A549 (cell line): ENCODE results near the gene MT1E.

Source experiments
- CEBPB ChIP-seq, 2 experiments: fragments of >200 bp in 1 of 2; sonication (Bioruptor Twin) in 1 of 2; formaldehyde crosslinking in 1 of 2; IDR thresholded peaks; 2 replicates each; pipeline ENCODE4 v1.6.1; 2012 to 2016
- CTCF ChIP-seq: fragments of >200 bp; sonication (Bioruptor Twin); formaldehyde crosslinking; IDR thresholded peaks from 3 replicates; pipeline ENCODE4 v1.5.1; 2016
- EP300 ChIP-seq, 2 experiments: fragments of >200 bp; sonication (Bioruptor Twin); formaldehyde crosslinking; IDR thresholded peaks; 2 replicates in 1 of 2; 3 replicates in 1 of 2; pipeline ENCODE4 v1.6.1; 2016 to 2017
- HOXA7 ChIP-seq: fragments of 250-450 bp; sonication (Bioruptor Pico); IDR thresholded peaks from 2 replicates; pipeline ENCODE4 v1.5.0; 2020; ENCODE audit warnings: mild to moderate bottlenecking, moderate library complexity
- MYC ChIP-seq: IDR thresholded peaks from 2 replicates; pipeline ENCODE4 v1.6.1; 2012; ENCODE audit warnings: mild to moderate bottlenecking, inconsistent platforms, low read length, improper control_type of control experiment, borderline replicate concordance
- NR3C1 ChIP-seq: fragments of >200 bp; sonication (Bioruptor Twin); formaldehyde crosslinking; IDR thresholded peaks from 3 replicates; pipeline ENCODE4 v1.6.1; 2017
- PHF8 ChIP-seq: fragments of 200-600 bp; sonication (generic); IDR thresholded peaks from 2 replicates; pipeline ENCODE4 v1.6.1; 2016; ENCODE audit warnings: low read depth, mild to moderate bottlenecking, antibody characterized with exemption, moderate library complexity, borderline replicate concordance
- POLR2A ChIP-seq: IDR thresholded peaks from 2 replicates; pipeline ENCODE4 v1.6.1; 2012; ENCODE audit warnings: mild to moderate bottlenecking, low read length
- POLR2AphosphoS2 ChIP-seq: conservative IDR thresholded peaks from 2 replicates; pipeline ENCODE4 v1.6.1; 2012; ENCODE audit warnings: low read length, improper control_type of control experiment, inconsistent platforms
- RAD21 ChIP-seq, 2 experiments: fragments of >200 bp in 1 of 2; sonication (Bioruptor Twin) in 1 of 2; formaldehyde crosslinking in 1 of 2; IDR thresholded peaks in 1 of 2; conservative IDR thresholded peaks in 1 of 2; 2 replicates in 1 of 2; 3 replicates in 1 of 2; pipeline ENCODE4 v1.6.1; 2012 to 2018; ENCODE audit warnings: inconsistent platforms in 1 of 2
- RFX5 ChIP-seq: fragments of 450-650 bp; IDR thresholded peaks from 2 replicates; pipeline ENCODE4 v1.7.1; 2014; ENCODE audit warnings: antibody characterized with exemption, mild to moderate bottlenecking, moderate library complexity
- TF ChIP-seq, protein P1 (sequence below): fragments of 150-350 bp; IDR thresholded peaks from 2 replicates; pipeline ENCODE4 v1.6.1; 2014; ENCODE audit warnings: low read depth, mild to moderate bottlenecking, low read length
- TF ChIP-seq, protein P2 (sequence below): fragments of 250-450 bp; sonication (Bioruptor Pico); IDR thresholded peaks from 2 replicates; pipeline ENCODE4 v1.5.0; 2020; ENCODE audit warnings: low read depth, mild to moderate bottlenecking, moderate library complexity
- TF ChIP-seq, protein P3 (sequence below): IDR thresholded peaks from 2 replicates; pipeline ENCODE4 v1.6.1; 2012; ENCODE audit warnings: low read depth, borderline replicate concordance

DNA sequence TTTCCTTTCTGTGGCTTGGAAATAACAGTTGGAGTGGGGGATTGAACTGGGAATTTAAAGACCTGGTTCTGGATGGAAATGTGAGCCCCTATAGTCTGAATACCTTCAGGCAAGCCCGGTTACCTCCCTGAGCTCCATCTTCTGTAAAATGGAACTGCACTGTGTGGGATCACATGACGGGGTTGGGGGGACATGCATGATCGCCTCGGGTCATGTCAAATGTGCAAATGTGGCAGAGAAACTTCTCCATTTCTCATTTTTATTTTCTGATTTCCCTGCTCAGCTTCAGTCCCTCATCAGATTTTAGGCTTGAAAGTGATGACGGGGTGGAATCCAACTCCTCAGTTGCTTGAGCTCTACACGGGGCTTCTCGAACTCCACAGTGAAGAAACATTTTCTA, 27.6 kb downstream of the MT1E start:
- TF ChIP-seq CTCF (no peak), RAD21 (conservative IDR thresholded peaks at IDR 0.05 in 1 of 2, IDR thresholded peaks at IDR 0.05 in 1 of 2) (no peak), POLR2A (no peak), PHF8 (no peak), EP300 (IDR thresholded peaks at IDR 0.05) (no peak), POLR2AphosphoS2 (no peak), HOXA7 (no peak), NR3C1 (no peak), MYC (no peak), CEBPB (IDR thresholded peaks at IDR 0.05) (no peak), RFX5 (no peak)
- TF ChIP-seq, protein P1, sequence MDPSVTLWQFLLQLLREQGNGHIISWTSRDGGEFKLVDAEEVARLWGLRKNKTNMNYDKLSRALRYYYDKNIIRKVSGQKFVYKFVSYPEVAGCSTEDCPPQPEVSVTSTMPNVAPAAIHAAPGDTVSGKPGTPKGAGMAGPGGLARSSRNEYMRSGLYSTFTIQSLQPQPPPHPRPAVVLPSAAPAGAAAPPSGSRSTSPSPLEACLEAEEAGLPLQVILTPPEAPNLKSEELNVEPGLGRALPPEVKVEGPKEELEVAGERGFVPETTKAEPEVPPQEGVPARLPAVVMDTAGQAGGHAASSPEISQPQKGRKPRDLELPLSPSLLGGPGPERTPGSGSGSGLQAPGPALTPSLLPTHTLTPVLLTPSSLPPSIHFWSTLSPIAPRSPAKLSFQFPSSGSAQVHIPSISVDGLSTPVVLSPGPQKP, result no peak
- TF ChIP-seq, protein P2, sequence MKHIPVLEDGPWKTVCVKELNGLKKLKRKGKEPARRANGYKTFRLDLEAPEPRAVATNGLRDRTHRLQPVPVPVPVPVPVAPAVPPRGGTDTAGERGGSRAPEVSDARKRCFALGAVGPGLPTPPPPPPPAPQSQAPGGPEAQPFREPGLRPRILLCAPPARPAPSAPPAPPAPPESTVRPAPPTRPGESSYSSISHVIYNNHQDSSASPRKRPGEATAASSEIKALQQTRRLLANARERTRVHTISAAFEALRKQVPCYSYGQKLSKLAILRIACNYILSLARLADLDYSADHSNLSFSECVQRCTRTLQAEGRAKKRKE (CRISPR knock-in tag), result no peak
- TF ChIP-seq, protein P3, sequence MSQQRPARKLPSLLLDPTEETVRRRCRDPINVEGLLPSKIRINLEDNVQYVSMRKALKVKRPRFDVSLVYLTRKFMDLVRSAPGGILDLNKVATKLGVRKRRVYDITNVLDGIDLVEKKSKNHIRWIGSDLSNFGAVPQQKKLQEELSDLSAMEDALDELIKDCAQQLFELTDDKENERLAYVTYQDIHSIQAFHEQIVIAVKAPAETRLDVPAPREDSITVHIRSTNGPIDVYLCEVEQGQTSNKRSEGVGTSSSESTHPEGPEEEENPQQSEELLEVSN, result no peak
